WTC11 (cell line): Measurements from ENCODE around the gene PIAS3. TPM values are rescaled to one million over a fixed set of nuclear protein-coding genes. Genes with fewer than 3 reads are reported as not detected.
A peak's percentile ranks its signal among the peaks of the same experiment; 100 is the strongest.

Experiments
- ATAC-seq: fragments of 200-7000 bp; cut with Tn5 transposase; 2 replicates; pipeline ENCODE4 v1.10.0; 2021; ENCODE audit warnings: mild to moderate bottlenecking, moderate library complexity
- CTCF ChIA-PET: fragments of 300-600 bp; sonication (Branson Sonifier 250); formaldehyde crosslinking; loops from one replicate; lab custom pipeline; 2021; ENCODE audit warnings: antibody characterized with exemption; lab: Charles Lee
- POLR2A ChIA-PET: fragments of 350-600 bp; sonication (Branson Sonifier 250); formaldehyde crosslinking; loops from one replicate; lab custom pipeline; 2021; ENCODE audit warnings: antibody characterized with exemption; lab: Charles Lee
- DNase-seq: peaks from one replicate; pipeline ENCODE4 v3.0.0; 2021; ENCODE audit warnings: low spot score
- H3K27ac Mint-ChIP-seq: 2 replicates; pipeline ENCODE4 v1.8.0; 2021; ENCODE audit warnings: mixed read lengths
- H3K27me3 Mint-ChIP-seq: 2 replicates; pipeline ENCODE4 v1.8.0; 2021; ENCODE audit warnings: low read depth, mild to moderate bottlenecking, moderate library complexity, mixed read lengths
- H3K36me3 Mint-ChIP-seq: 2 replicates; pipeline ENCODE4 v1.8.0; 2021; ENCODE audit warnings: mixed read lengths
- H3K4me1 Mint-ChIP-seq: 2 replicates; pipeline ENCODE4 v1.8.0; 2022; ENCODE audit warnings: mixed read lengths
- H3K4me3 Mint-ChIP-seq: 2 replicates; pipeline ENCODE4 v1.8.0; 2021; ENCODE audit warnings: mild to moderate bottlenecking, moderate library complexity, mixed read lengths
- H3K9me3 Mint-ChIP-seq: 2 replicates; pipeline ENCODE4 v1.8.0; 2021; ENCODE audit warnings: mixed read lengths
- CREB1 ChIP-seq: sonication (generic); formaldehyde crosslinking; IDR thresholded peaks from 2 replicates; pipeline ENCODE4 v1.8.0; 2023; ENCODE audit warnings: mild to moderate bottlenecking, missing genetic modification reagents
- FOXJ3 ChIP-seq: sonication (generic); formaldehyde crosslinking; IDR thresholded peaks from 2 replicates; pipeline ENCODE4 v1.9.0; 2021; ENCODE audit warnings: missing genetic modification reagents, mild to moderate bottlenecking, borderline replicate concordance
- JAZF1 ChIP-seq: fragments of 250-450 bp; sonication (Bioruptor Pico); IDR thresholded peaks from 2 replicates; pipeline ENCODE4 v1.9.0; 2021; ENCODE audit warnings: moderate library complexity, mild to moderate bottlenecking, inconsistent platforms
- NFATC4 ChIP-seq: fragments of 250-450 bp; sonication (Bioruptor Pico); IDR thresholded peaks from 2 replicates; pipeline ENCODE4 v1.9.0; 2021; ENCODE audit warnings: mild to moderate bottlenecking
- NFYB ChIP-seq: sonication (generic); formaldehyde crosslinking; conservative IDR thresholded peaks from 2 replicates; pipeline ENCODE4 v1.8.0; 2022; ENCODE audit warnings: low read depth, missing genetic modification reagents
- SP1 ChIP-seq: sonication (generic); formaldehyde crosslinking; conservative IDR thresholded peaks from 2 replicates; pipeline ENCODE4 v1.8.1; 2022; ENCODE audit warnings: missing genetic modification reagents
- TCF7 ChIP-seq: sonication (generic); formaldehyde crosslinking; IDR thresholded peaks from 2 replicates; pipeline ENCODE4 v1.8.0; 2022; ENCODE audit warnings: mild to moderate bottlenecking, low read depth, missing genetic modification reagents, moderate library complexity
- ZNF138 ChIP-seq: sonication (generic); formaldehyde crosslinking; conservative IDR thresholded peaks from 2 replicates; pipeline ENCODE4 v1.8.1; 2022; ENCODE audit warnings: mild to moderate bottlenecking, moderate library complexity, missing genetic modification reagents
- ZNF396 ChIP-seq: fragments of 250-450 bp; sonication (Bioruptor Pico); IDR thresholded peaks from 2 replicates; pipeline ENCODE4 v1.8.0; 2021; ENCODE audit warnings: mild to moderate bottlenecking, moderate library complexity, borderline replicate concordance
- ZNF423 ChIP-seq: fragments of 250-450 bp; sonication (Bioruptor Pico); IDR thresholded peaks from 2 replicates; pipeline ENCODE4 v2.1.2; 2022; ENCODE audit warnings: mild to moderate bottlenecking, moderate library complexity
- total RNA-seq: library from RNA; stranded (reverse); gene quantifications from 3 replicates; pipeline ENCODE4 v1.2.3, GENCODE V29; 2021
- TF ChIP-seq, protein P1 (sequence below): fragments of 250-450 bp; sonication (Bioruptor Pico); IDR thresholded peaks from 2 replicates; pipeline ENCODE4 v1.9.0; 2021; ENCODE audit warnings: mild to moderate bottlenecking
- TF ChIP-seq, protein P2 (sequence below): sonication (generic); formaldehyde crosslinking; IDR thresholded peaks from 2 replicates; pipeline ENCODE4 v1.8.1; 2022; ENCODE audit warnings: mild to moderate bottlenecking, moderate library complexity, missing genetic modification reagents
- TF ChIP-seq, protein P3 (sequence below): fragments of 250-450 bp; sonication (Bioruptor Pico); IDR thresholded peaks from 2 replicates; pipeline ENCODE4 v1.9.0; 2021; ENCODE audit warnings: moderate library complexity, mild to moderate bottlenecking, inconsistent platforms, borderline replicate concordance
- TF ChIP-seq, protein P4 (sequence below): sonication (generic); formaldehyde crosslinking; IDR thresholded peaks from 2 replicates; pipeline ENCODE4 v1.8.0; 2022; ENCODE audit warnings: missing genetic modification reagents
- TF ChIP-seq, protein P5 (sequence below): sonication (generic); formaldehyde crosslinking; IDR thresholded peaks from 2 replicates; pipeline ENCODE4 v1.8.1; 2022; ENCODE audit warnings: missing genetic modification reagents, borderline replicate concordance
- TF ChIP-seq, protein P6 (sequence below): sonication (generic); formaldehyde crosslinking; conservative IDR thresholded peaks from 2 replicates; pipeline ENCODE4 v1.8.1; 2023; ENCODE audit warnings: mild to moderate bottlenecking, low read depth, missing genetic modification reagents, moderate library complexity

Gene PIAS3
- total RNA-seq, 1 experiment from 2014 or later: 44.9 TPM

DNA sequence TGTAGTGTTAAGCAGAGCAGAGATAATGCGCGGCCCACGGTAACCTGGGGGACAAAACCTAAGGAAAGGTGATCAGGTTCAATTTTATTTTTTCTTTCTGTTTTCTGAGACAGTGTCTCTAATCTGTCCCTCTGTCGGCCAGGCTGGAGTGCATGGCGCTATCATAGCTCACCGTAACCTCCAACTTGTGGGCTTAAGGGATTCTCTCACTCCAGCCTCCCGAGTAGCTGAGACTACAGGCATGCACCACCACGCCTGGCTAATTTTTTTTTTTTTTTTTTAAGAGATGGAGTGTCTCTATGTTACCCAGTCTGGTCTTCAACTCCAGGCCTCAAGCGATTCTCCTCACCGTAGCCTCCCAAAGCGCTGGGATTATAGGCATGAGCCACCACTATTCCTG is 27.5 kb upstream of the PIAS3 start (continued):
- TF ChIP-seq, protein P1, sequence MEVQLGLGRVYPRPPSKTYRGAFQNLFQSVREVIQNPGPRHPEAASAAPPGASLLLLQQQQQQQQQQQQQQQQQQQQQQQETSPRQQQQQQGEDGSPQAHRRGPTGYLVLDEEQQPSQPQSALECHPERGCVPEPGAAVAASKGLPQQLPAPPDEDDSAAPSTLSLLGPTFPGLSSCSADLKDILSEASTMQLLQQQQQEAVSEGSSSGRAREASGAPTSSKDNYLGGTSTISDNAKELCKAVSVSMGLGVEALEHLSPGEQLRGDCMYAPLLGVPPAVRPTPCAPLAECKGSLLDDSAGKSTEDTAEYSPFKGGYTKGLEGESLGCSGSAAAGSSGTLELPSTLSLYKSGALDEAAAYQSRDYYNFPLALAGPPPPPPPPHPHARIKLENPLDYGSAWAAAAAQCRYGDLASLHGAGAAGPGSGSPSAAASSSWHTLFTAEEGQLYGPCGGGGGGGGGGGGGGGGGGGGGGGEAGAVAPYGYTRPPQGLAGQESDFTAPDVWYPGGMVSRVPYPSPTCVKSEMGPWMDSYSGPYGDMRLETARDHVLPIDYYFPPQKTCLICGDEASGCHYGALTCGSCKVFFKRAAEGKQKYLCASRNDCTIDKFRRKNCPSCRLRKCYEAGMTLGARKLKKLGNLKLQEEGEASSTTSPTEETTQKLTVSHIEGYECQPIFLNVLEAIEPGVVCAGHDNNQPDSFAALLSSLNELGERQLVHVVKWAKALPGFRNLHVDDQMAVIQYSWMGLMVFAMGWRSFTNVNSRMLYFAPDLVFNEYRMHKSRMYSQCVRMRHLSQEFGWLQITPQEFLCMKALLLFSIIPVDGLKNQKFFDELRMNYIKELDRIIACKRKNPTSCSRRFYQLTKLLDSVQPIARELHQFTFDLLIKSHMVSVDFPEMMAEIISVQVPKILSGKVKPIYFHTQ (CRISPR knock-in tag): no peak

DNA sequence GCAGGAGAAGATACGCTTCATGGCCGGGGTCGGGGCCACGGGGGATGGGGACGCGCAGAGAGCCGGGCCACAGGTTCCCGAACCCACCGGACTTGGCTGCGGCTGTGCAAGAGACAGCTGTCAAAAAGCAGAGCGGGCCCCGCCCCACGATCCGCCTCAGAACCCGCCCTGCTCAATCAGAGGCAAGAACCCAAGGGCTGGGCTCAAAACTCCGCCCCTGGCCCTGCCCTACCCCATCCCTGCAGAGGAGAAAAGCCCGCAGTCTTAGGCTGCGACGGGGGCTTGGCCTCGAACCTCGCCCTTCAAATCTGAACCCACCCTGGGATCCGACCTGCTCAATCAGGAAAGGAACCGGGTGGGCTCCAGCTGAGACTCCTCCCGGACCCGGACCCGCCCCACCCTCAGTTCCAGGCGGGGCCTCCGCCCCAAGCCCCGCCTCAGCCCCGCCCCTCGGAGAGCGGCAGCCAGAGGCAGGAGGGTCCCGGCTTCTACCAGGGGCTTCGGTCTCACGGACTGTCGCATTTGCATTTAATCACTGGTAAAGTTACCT is 26.9 kb upstream of the PIAS3 start, which contains the start of gene ANKRD35:
Gene ANKRD35 (minus strand): TSS at position 129 of the 550 bp plus-strand sequence. CDS start 108 bp downstream, at position 21.
- POLR2A ChIA-PET: interaction anchor here (2.0 kb wide), 1 partner anchor 26 kb away, joined by 10 read pairs; the partner anchor contains the start of gene PIAS3
- DNase-seq: peak; percentile 93
- Mint-ChIP-seq H3K27me3 (peaks cover 35% of the 10 kb centered on the region), H3K9me3 (no peaks in the 10 kb centered on the region), H3K27ac (no peak within 1 kb of the TSS), H3K4me1 (peaks cover 15% of the 10 kb centered on the region), H3K4me3 (peak within 1 kb of the TSS; percentile 79), H3K36me3 (no peaks in the 10 kb centered on the region)
- peak; percentile 46; the same call in 1 of the 2 replicates for TF ChIP-seq SP1 (CRISPR knock-in tag)
- TF ChIP-seq, protein P2, sequence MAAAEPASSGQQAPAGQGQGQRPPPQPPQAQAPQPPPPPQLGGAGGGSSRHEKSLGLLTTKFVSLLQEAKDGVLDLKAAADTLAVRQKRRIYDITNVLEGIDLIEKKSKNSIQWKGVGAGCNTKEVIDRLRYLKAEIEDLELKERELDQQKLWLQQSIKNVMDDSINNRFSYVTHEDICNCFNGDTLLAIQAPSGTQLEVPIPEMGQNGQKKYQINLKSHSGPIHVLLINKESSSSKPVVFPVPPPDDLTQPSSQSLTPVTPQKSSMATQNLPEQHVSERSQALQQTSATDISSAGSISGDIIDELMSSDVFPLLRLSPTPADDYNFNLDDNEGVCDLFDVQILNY: no peak
- CTCF ChIA-PET: interaction anchor here (1.1 to 3.3 kb wide), 11 partner anchors 14 to 122 kb away, joined by 3 to 40 read pairs (median 7); partner anchors contain the start of genes ANKRD34A, ITGA10, NUDT17 and PIAS3
- peak; percentile 97 for ATAC-seq

DNA sequence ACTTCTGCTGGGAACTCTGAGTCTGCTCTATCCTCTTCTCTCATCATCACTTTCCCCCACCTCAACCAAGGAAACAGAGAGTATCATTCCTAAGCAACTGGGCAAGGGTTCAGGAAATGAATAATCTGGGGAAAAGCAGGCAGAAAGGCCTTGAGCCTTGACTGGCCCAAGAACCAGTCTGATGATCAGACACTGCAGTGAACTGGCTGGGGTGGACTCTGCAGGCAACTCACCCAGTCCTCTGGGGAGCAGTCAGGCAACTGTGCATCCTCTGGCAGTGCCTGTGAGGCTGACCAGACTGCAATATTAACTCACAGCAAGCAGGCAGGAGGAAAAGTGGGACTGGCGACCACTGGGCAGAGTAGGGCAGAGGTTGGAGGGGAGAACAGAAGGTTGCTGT is 25.8 kb upstream of the PIAS3 start:
- POLR2A ChIA-PET: no interaction called here
- ATAC-seq (no peak), DNase-seq (no peak)
- CTCF ChIA-PET: interaction anchor here (1.5 to 3.3 kb wide), 3 partner anchors 12 to 39 kb away, joined by 11 to 40 read pairs (median 39); partner anchors contain the start of genes NUDT17 and PIAS3
- TF ChIP-seq, protein P3, sequence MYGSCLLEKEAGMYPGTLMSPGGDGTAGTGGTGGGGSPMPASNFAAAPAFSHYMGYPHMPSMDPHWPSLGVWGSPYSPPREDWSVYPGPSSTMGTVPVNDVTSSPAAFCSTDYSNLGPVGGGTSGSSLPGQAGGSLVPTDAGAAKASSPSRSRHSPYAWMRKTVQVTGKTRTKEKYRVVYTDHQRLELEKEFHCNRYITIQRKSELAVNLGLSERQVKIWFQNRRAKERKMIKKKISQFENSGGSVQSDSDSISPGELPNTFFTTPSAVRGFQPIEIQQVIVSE (CRISPR knock-in tag): no peak
- TF ChIP-seq ZNF138 (CRISPR knock-in tag) (no peak), CREB1 (no peak), FOXJ3 (CRISPR knock-in tag) (no peak), NFATC4 (CRISPR knock-in tag) (no peak), TCF7 (CRISPR knock-in tag) (no peak), ZNF396 (CRISPR knock-in tag) (no peak), NFYB (CRISPR knock-in tag) (no peak), JAZF1 (CRISPR knock-in tag) (no peak), ZNF423 (CRISPR knock-in tag) (no peak)
- TF ChIP-seq, protein P4, sequence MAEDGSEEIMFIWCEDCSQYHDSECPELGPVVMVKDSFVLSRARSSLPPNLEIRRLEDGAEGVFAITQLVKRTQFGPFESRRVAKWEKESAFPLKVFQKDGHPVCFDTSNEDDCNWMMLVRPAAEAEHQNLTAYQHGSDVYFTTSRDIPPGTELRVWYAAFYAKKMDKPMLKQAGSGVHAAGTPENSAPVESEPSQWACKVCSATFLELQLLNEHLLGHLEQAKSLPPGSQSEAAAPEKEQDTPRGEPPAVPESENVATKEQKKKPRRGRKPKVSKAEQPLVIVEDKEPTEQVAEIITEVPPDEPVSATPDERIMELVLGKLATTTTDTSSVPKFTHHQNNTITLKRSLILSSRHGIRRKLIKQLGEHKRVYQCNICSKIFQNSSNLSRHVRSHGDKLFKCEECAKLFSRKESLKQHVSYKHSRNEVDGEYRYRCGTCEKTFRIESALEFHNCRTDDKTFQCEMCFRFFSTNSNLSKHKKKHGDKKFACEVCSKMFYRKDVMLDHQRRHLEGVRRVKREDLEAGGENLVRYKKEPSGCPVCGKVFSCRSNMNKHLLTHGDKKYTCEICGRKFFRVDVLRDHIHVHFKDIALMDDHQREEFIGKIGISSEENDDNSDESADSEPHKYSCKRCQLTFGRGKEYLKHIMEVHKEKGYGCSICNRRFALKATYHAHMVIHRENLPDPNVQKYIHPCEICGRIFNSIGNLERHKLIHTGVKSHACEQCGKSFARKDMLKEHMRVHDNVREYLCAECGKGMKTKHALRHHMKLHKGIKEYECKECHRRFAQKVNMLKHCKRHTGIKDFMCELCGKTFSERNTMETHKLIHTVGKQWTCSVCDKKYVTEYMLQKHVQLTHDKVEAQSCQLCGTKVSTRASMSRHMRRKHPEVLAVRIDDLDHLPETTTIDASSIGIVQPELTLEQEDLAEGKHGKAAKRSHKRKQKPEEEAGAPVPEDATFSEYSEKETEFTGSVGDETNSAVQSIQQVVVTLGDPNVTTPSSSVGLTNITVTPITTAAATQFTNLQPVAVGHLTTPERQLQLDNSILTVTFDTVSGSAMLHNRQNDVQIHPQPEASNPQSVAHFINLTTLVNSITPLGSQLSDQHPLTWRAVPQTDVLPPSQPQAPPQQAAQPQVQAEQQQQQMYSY: no peak
- TF ChIP-seq, protein P5, sequence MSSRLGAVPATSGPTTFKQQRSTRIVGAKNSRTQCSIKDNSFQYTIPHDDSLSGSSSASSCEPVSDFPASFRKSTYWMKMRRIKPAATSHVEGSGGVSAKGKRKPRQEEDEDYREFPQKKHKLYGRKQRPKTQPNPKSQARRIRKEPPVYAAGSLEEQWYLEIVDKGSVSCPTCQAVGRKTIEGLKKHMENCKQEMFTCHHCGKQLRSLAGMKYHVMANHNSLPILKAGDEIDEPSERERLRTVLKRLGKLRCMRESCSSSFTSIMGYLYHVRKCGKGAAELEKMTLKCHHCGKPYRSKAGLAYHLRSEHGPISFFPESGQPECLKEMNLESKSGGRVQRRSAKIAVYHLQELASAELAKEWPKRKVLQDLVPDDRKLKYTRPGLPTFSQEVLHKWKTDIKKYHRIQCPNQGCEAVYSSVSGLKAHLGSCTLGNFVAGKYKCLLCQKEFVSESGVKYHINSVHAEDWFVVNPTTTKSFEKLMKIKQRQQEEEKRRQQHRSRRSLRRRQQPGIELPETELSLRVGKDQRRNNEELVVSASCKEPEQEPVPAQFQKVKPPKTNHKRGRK: no peak
- TF ChIP-seq, protein P6, sequence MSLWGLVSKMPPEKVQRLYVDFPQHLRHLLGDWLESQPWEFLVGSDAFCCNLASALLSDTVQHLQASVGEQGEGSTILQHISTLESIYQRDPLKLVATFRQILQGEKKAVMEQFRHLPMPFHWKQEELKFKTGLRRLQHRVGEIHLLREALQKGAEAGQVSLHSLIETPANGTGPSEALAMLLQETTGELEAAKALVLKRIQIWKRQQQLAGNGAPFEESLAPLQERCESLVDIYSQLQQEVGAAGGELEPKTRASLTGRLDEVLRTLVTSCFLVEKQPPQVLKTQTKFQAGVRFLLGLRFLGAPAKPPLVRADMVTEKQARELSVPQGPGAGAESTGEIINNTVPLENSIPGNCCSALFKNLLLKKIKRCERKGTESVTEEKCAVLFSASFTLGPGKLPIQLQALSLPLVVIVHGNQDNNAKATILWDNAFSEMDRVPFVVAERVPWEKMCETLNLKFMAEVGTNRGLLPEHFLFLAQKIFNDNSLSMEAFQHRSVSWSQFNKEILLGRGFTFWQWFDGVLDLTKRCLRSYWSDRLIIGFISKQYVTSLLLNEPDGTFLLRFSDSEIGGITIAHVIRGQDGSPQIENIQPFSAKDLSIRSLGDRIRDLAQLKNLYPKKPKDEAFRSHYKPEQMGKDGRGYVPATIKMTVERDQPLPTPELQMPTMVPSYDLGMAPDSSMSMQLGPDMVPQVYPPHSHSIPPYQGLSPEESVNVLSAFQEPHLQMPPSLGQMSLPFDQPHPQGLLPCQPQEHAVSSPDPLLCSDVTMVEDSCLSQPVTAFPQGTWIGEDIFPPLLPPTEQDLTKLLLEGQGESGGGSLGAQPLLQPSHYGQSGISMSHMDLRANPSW (CRISPR knock-in tag): no peak
- TF ChIP-seq, protein P1 (CRISPR knock-in tag): no peak
- Mint-ChIP-seq H3K9me3 (no peaks in the 10 kb centered on the region), H3K4me3 (peak overlapping the region; percentile 79), H3K36me3 (no peaks in the 10 kb centered on the region), H3K4me1 (peaks cover 24% of the 10 kb centered on the region), H3K27ac (no peak overlapping the region), H3K27me3 (peaks cover 35% of the 10 kb centered on the region)
